HG03457 (cell line): ENCODE results near the gene TRAPPC4.
"Not testable (repeated sequence)": the region's sequence is repeated elsewhere in the genome, so short reads cannot be mapped to it uniquely, and the experiment has no call there.

Experiments used
- ATAC-seq: cut with Tn5 transposase; IDR thresholded peaks from one replicate; pipeline ENCODE4 v1.9.1; 2021; ENCODE audit warnings: moderate number of reproducible peaks; ENCODE audit not compliant: unreplicated experiment

The TRAPPC4 gene

GRCh38 chr11:119030329-119031047 is 11.9 kb downstream of the TRAPPC4 start, which contains the start of gene SLC37A4:
Gene SLC37A4, minus strand, starts transcription at chr11:119030877.
- peak; percentile 74 for ATAC-seq

GRCh38 chr11:119031912-119032280 is 13.3 kb downstream of the TRAPPC4 start:
- ATAC-seq: no peak

GRCh38 chr11:119033421-119033820 is 14.9 kb downstream of the TRAPPC4 start:
- not testable (repeated sequence) for ATAC-seq

DNA sequence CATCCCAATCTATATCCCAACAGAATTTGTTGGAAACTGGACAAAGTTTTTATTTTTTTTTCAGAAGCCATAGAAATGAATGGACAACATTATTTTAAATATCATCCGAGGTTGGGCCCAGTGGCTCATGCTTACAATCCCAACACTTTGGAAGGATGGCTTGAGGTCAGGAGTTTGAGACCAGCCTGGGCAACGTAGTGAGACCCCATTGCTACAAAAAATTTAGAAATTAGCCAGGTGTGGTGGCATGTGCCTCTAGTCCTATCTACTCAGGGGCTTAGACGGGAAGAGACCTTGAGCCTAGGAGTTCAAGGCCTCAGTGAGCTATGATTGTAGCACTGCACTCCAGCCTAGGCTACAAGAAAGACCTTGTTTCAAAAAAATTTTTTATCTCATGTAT is 16.2 kb downstream of the TRAPPC4 start:
- ATAC-seq: no peak

DNA sequence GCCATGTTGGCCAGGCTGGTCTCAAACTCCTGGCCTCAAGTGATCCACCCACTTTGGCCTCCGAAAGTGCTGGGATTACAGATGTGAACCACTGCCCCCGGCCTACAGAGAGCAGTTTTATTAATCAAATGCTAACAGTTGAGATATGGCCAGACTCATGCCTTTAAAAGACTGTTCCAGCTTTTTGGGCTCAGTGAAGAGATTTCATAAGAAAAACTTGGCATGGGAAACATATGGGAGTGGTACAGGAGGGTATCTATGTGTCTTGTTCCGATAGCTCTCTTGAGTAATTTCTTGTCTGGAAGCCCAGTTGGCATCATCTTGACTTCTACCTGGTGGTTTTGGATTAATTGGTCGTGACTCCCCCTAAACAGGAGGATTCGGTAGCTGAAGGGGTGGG is 20.3 kb downstream of the TRAPPC4 start:
- ATAC-seq: no peak

- not testable (repeated sequence) for ATAC-seq
Observed at GRCh38 chr11:119039471-119039870, 20.9 kb downstream of the TRAPPC4 start.

DNA sequence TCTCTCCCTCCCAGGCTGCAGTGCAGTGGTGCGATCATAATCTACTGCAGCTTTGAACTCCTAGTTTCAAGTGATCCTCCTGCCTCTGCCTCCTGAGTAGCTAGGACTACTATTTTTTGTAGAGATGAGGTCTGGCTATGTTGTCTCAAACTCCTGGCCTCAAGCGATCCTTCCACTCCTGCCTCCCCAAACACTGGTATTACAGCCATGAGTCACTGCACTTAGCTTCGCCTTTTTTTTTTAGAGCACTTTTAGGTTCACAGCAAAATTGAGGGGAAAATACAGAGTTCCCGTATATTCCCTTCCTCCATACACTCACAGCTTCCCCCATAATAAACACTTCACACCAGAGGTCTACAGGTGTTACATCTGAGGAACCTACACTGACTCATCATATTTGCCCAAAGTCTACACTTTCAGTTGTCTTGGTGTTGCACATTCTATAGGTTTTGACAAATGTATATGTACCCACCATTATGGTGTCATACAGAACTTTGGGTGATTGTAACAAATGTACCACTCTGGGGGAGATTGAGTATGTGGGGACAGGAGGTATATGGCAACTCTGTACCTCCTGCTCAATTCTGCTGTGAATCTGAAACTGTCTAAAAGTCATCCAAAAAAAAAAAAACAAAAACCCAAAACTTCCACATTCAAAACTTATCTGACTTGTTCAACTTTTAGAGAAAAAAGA is 23.4 kb downstream of the TRAPPC4 start:
- no peak for ATAC-seq

DNA sequence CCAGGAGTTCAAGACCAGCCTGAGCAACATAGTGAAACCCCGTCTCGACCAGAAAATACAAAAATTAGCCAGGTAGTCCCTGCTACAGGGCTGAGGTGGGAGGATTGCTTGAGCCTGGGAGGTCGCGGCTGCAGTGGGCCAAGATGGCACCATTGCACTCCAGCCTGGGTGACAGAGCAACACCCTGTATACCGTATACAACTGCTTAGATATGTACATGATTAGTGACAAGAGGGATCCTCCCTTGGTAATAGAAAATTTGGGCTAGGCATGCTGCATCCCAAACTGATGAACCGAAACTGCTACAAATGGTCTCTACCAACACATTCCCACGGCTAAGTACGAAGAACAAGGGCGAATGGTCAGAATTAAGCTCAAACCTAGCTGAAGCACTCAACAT is 24.4 kb downstream of the TRAPPC4 start:
- no peak for ATAC-seq

DNA sequence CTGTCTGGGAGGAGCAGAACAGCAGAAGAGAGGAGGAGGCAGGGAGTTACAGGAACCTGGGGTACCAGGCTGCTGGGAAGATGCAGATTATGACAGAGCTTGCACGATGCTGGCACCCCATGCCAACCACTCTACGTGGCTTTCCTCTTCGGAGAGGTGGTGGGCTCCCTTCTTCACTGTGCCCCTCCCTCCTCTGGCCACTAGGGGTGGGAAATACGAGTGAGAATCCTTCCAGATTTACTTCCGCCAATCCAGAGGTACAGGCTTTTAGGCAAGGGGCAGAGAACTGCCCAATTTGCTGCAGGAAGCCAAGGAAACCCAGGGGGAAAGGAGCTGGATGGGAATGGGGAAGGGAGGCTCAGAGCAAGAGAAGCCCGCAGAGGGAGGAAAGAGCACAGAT is 26.1 kb downstream of the TRAPPC4 start:
- ATAC-seq: no peak

DNA sequence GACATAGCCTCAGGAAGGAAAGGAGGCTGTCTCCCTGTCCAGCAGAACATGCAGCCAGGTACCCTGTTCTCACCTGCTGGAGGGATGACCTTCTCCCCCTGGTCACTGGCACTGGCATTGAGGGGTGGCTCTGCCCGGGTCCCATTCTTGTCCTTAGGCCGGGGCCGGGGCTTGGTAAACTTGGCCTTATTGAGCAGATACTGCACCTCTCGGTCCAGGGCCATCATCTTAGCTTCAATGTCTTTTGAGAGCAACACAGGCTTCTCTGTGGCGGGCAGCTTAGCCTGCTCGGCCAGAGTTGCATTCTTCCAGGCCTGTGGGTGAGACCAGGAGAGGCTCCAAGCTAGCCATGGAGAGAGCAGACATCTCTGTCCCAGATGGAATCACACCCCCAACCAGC is 27.9 kb downstream of the TRAPPC4 start:
- ATAC-seq: no peak

DNA sequence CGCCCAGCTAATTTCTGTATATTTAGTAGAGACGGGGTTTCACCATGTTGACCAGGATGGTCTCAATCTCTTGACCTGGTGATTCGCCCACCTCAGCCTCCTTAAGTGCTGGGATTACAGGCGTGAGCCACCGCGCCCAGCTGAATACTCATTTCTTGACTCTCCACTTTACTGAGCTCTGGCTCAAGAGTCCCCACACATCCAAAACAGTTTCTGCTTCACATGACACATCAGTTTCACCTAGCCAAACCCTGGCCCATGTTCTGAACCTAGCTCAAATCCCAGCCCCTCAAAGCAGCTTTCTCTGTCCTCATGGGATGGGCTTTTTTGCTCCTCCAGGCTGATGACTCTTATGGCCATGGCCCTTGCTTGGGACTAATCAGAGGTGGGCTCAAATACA is 28.6 kb downstream of the TRAPPC4 start:
- no peak for ATAC-seq

GRCh38 chr11:119048644-119049043 is 30.1 kb downstream of the TRAPPC4 start:
- no peak for ATAC-seq

- ATAC-seq: no peak
Observed at GRCh38 chr11:119049081-119049480, 30.5 kb downstream of the TRAPPC4 start.

GRCh38 chr11:119051440-119052162 is 33.0 kb downstream of the TRAPPC4 start:
- peak; percentile 52 for ATAC-seq

DNA sequence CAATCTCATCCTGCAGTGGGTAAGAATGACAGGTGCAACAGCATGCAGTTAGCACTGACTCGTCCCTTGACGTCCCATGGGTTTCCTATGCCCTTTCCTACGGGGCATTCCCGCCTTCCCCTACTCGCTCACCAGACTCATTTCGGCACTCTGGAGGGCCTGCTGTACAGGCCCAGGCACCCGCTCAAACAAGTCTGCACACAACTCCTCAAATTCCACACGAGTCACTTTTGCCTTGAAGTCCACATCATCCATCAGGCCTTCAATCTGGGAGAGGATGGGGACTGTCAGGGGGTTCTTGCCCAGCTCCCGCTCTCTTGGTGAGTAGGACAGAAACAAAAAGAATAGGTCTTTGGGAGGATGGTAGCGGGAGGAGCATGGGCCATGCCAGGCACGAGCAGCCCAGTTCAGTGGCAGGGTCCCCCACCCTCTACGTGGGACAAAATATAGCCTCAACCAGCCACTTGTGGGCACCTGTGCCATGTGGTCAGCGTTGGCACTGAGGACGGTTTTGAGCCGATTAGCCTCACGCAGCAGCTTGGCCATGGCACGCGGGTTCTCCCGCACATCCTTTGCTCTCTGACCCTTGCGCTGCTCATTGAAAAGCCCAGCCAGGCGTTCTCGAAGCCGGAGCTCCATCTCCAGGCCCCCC is 33.7 kb downstream of the TRAPPC4 start:
- no peak for ATAC-seq

DNA sequence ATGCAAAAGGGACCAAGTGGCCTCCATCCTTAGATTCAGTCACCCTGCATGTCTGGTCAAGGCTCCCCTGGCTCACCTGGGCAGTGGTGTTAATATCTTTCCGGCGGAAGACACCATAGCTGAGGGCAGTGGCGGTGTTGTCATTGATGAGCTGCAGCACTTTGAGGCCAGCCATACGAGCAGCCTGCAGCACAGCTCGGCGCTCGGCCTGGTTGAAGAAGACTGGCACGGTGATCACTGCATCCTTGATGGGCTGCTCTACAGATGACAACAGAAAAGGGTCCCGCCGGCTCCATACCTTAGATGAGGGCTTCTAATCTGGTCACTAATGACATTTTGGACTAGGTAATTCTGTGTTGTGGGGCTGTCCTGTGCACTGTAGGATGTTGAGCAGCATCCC is 35.9 kb downstream of the TRAPPC4 start:
- ATAC-seq: no peak

GRCh38 chr11:119055901-119056300 is 37.3 kb downstream of the TRAPPC4 start:
- no peak for ATAC-seq

GRCh38 chr11:119056421-119056999 is 37.9 kb downstream of the TRAPPC4 start:
- ATAC-seq: peak; percentile 11

DNA sequence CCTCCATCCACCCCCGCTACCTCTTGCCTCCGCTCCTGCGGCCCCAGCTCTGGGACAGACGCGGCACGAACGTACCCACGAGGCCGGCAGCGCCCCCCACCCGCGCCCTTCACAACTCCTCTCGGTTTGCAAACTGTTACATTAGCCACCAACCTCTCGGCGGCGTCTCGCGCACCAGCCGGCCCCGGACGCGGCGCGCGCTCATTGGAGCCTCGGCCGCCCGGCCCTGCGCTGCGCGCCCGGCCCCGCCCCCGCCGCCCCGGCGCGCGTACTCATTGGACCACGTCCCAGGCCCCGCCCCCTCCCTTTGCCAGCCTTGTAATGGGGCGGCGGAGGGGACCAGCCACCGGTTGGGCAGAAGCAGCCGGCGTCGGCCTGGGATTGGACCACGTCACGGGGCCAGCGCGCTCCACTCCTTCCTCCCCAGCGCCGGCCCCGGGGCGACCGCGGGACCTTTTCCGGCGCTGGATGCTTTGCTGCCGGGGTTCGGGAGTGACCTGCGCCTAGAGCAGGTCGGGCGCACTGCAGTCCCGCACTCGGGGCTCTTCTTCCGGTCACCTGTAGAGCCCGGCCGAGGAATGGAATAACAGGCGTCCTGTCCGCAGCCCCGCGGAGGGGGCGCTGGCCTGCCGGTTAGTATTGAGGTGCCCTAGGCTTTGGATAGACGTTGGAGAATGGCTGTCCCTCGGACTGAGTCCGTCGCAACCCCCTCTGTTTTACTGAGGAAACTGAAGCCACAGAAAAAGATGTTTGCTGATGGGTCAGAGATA is 38.6 kb downstream of the TRAPPC4 start, which contains the start of gene HYOU1:
TSS of gene HYOU1 (minus strand) at position 206 of the 770 bp plus-strand sequence. CDS start 1,045 bp downstream, outside the sequence.
- peak; percentile 86 for ATAC-seq

GRCh38 chr11:119059128-119059527 is 40.6 kb downstream of the TRAPPC4 start:
- ATAC-seq: not testable (repeated sequence)
